HepG2 (cell line): Measurements from ENCODE around the gene ADGRL2. TPM values are rescaled to one million over a fixed set of nuclear protein-coding genes. Genes with fewer than 3 reads are reported as not detected.

ENCODE experiments used
- ATAC-seq: fragments of 200-7000 bp; cut with Tn5 transposase; 3 replicates; pipeline ENCODE4 v1.9.1; 2020; ENCODE audit warnings: mild to moderate bottlenecking, moderate library complexity
- BruUV-seq: library from RNA; stranded (reverse); fragments of 400-500 nt; replicated peaks from 2 replicates; lab custom pipeline; 2021; lab: Mats Ljungman, UMichigan
- CTCF ChIA-PET: fragments of 300-600 bp; formaldehyde crosslinking; extraction: SDS; loops from one replicate; lab custom pipeline; 2021; ENCODE audit warnings: low total read pairs, inconsistent platforms, low intra/inter-chr PET ratio; lab: Yijun Ruan, JAX
- POLR2A ChIA-PET: fragments of 350-600 bp; sonication (Branson Sonifier 250); formaldehyde crosslinking; loops from one replicate; lab custom pipeline; 2020; ENCODE audit warnings: antibody characterized with exemption, inconsistent platforms; lab: Yijun Ruan, JAX
- DNase-seq: peaks from one replicate; pipeline ENCODE4 v3.0.0-alpha.2; 2015; ENCODE audit warnings: low spot score
- FAIRE-seq: peaks from 3 replicates; lab custom pipeline; 2011; peaks lifted over from hg19 to GRCh38; lab: Jason Lieb, UNC
- H2AFZ ChIP-seq: one replicate; pipeline ENCODE4 v1.6.1; 2011; ENCODE audit warnings: low read length, inconsistent platforms
- H3K27ac ChIP-seq: fragments of 300-600 bp; 3 replicates; pipeline ENCODE4 v1.8.0; 2011; ENCODE audit warnings: mixed run types, mild to moderate bottlenecking, mixed read lengths, low read length, inconsistent platforms; ENCODE audit not compliant: insufficient read depth; ENCODE audit errors: extremely low read length
- H3K27me3 ChIP-seq, 2 experiments: fragments of 200-600 bp in 1 of 2; 2 replicates in 1 of 2; 3 replicates in 1 of 2; pipeline versions ENCODE4 v1.6.0 to v1.8.0; 2011; ENCODE audit warnings: low read length in 2 of 2, mild to moderate bottlenecking in 2 of 2, moderate library complexity in 2 of 2, inconsistent platforms in 1 of 2; ENCODE audit not compliant: insufficient read depth in 2 of 2, control insufficient read depth in 1 of 2
- H3K36me3 ChIP-seq, 2 experiments: fragments of 200-600 bp in 1 of 2; replicated peaks in 1 of 2; 2 replicates in 1 of 2; 3 replicates in 1 of 2; pipeline versions ENCODE4 v1.5.1 to v1.8.0; 2011; ENCODE audit warnings: low read length in 2 of 2, inconsistent platforms in 1 of 2; ENCODE audit not compliant: insufficient read depth in 2 of 2, control insufficient read depth in 1 of 2
- H3K4me1 ChIP-seq: 2 replicates; pipeline ENCODE4 v1.5.1; 2012; ENCODE audit warnings: low read length, inconsistent platforms; ENCODE audit not compliant: insufficient read depth
- H3K4me2 ChIP-seq: 2 replicates; pipeline ENCODE4 v1.6.0; 2011; ENCODE audit warnings: low read depth, low read length, inconsistent platforms
- H3K4me3 ChIP-seq, 3 experiments: fragments of 200-600 bp in 1 of 3; sonication (generic), shearing (Covaris generic) in 1 of 3; replicated peaks in 1 of 3; 2 replicates each; pipeline ENCODE4 v1.5.1; 2011 to 2016; ENCODE audit warnings: low read length in 3 of 3, inconsistent platforms in 2 of 3, low read depth in 2 of 3, mild to moderate bottlenecking in 2 of 3, control low read depth in 1 of 3, mixed read lengths in 1 of 3; ENCODE audit not compliant: insufficient read depth in 1 of 3
- H3K79me2 ChIP-seq: one replicate; pipeline ENCODE4 v1.6.1; 2011; ENCODE audit warnings: low read length, inconsistent platforms; ENCODE audit not compliant: insufficient read depth
- H3K9ac ChIP-seq: 2 replicates; pipeline ENCODE4 v1.6.0; 2011; ENCODE audit warnings: mild to moderate bottlenecking, low read depth, low read length, inconsistent platforms; ENCODE audit not compliant: insufficient read depth
- H3K9me3 ChIP-seq: 2 replicates; pipeline ENCODE4 v1.5.1; 2012; ENCODE audit warnings: mild to moderate bottlenecking, low read length
- H4K20me1 ChIP-seq: 2 replicates; pipeline ENCODE4 v1.6.0; 2011; ENCODE audit warnings: inconsistent platforms, mild to moderate bottlenecking, low read length, moderate library complexity; ENCODE audit not compliant: insufficient read depth
- BORCS8-MEF2B ChIP-seq: sonication (generic); formaldehyde crosslinking; IDR thresholded peaks from 2 replicates; pipeline ENCODE4 v1.8.0; 2022; ENCODE audit warnings: mild to moderate bottlenecking, missing genetic modification reagents
- HMGA1 ChIP-seq: sonication (generic); formaldehyde crosslinking; conservative IDR thresholded peaks from 2 replicates; pipeline ENCODE4 v1.4.0; 2020; ENCODE audit warnings: missing genetic modification reagents
- IRF9 ChIP-seq: sonication (generic); formaldehyde crosslinking; IDR thresholded peaks from 2 replicates; pipeline ENCODE4 v1.8.0; 2022; ENCODE audit warnings: missing genetic modification reagents, mild to moderate bottlenecking, borderline replicate concordance
- PATZ1 ChIP-seq: sonication (generic); formaldehyde crosslinking; IDR thresholded peaks from 2 replicates; pipeline ENCODE4 v1.4.0; 2020; ENCODE audit warnings: missing genetic modification reagents
- SP1 ChIP-seq, 2 experiments: fragments of 450-650 bp in 1 of 2; sonication (generic) in 1 of 2; formaldehyde crosslinking in 1 of 2; IDR thresholded peaks; 2 replicates each; pipeline versions ENCODE4 v1.4.0 to v1.6.1; 2016 to 2020; ENCODE audit warnings: missing genetic modification reagents in 1 of 2
- ZFP36 ChIP-seq: fragments of 150-350 bp; IDR thresholded peaks from 2 replicates; pipeline ENCODE4 v1.6.1; 2018; ENCODE audit warnings: borderline replicate concordance, low read length, low read depth; ENCODE audit not compliant: partially characterized antibody
- ZGPAT ChIP-seq: IDR thresholded peaks from 2 replicates; pipeline ENCODE4 v1.6.1; 2016; ENCODE audit warnings: mild to moderate bottlenecking
- ZNF660 ChIP-seq: sonication (generic); formaldehyde crosslinking; IDR thresholded peaks from 2 replicates; pipeline ENCODE4 v1.5.1; 2020; ENCODE audit warnings: mild to moderate bottlenecking, low read depth, missing genetic modification reagents, borderline replicate concordance
- ZNF850 ChIP-seq: sonication (generic); formaldehyde crosslinking; conservative IDR thresholded peaks from 2 replicates; pipeline ENCODE4 v1.9.0; 2021; ENCODE audit warnings: mild to moderate bottlenecking, missing genetic modification reagents
- WGBS: methylation state at CpG from one replicate; pipeline ENCODE4 v1.1.6; 2017; ENCODE audit warnings: low lambda C conversion rate; 5-methylcytosine and 5-hydroxymethylcytosine counted together
- in situ Hi-C: cut with HindIII; loops from 2 replicates; pipeline ENCODE4 v1.10.0; 2017; ENCODE audit warnings: low pct_unique_long_range_greater_than_20kb; ENCODE audit not compliant: extremely low pct_ligation_motif_present
- intact Hi-C: fragments of 100-400 bp; cut with micrococcal nuclease; formaldehyde crosslinking; loops from one replicate; pipeline ENCODE4 v1.10.0; 2022; ENCODE audit not compliant: unreplicated experiment
- polyA plus RNA-seq, 8 experiments: library from polyadenylated mRNA; depleted of rRNA in 3 of 8; stranded (reverse) in 7 of 8; unstranded in 1 of 8; fragments of >200 nt; fragmentation: Illumina TruSeq in 4 of 8; extraction: Trizol in 4 of 8; gene quantifications; 2 replicates each; pipeline versions ENCODE4 v1.2.1 to v1.2.3, GENCODE V29; 2011 to 2016; ENCODE audit warnings: low read depth in 4 of 8, missing spikeins in 1 of 8, mixed read lengths in 1 of 8; ENCODE audit not compliant: insufficient read depth in 1 of 8
- total RNA-seq, 5 experiments: library from RNA; depleted of rRNA; stranded (reverse); fragments of >200 nt; fragmentation: Illumina TruSeq; extraction: Trizol; gene quantifications; 2 replicates each; pipeline ENCODE4 v1.2.3, GENCODE V29; 2016; ENCODE audit warnings: low read depth in 1 of 5
- TF ChIP-seq, protein P1 (sequence below): sonication (generic); formaldehyde crosslinking; IDR thresholded peaks from 2 replicates; pipeline ENCODE4 v1.5.0; 2020; ENCODE audit warnings: mild to moderate bottlenecking, missing genetic modification reagents, borderline replicate concordance

ADGRL2 gene
- total and polyA plus RNA-seq, 2 of the 13 experiments (the other 11 are each of a cell fraction or from before 2014, with no cell fraction given): 15.3 to 31.6 TPM

GRCh38 chr1:81880781-81881180 is 80.0 kb downstream of the ADGRL2 start (continued):
- TF ChIP-seq PATZ1 (CRISPR knock-in tag): no peak

DNA sequence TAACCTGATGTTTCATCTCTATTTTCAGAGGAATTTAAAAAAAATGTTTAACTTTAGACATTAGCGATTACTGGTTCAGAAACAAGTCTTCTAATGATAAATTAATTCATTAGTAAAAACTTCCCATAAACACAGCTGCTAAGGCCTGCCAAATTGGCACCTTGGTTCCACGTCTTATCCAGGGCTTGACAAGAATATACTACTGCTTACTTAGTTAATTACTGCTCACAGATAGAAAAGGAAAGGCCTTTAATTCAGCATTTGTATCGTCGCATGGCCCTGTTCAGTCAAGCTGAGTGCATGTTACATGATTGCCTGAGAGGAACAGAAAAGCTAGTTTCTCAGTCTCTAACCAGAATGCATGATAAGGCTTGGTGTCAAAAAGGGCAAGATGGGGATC is 84.6 kb downstream of the ADGRL2 start:
- BruUV-seq: no TSS peak
- 68% methylated on average over 4 of the region's 4 CpGs for WGBS
- intact Hi-C loops (no loop called here), in situ Hi-C loops (no loop called here)
- POLR2A ChIA-PET: no interaction called here
- no peaks in the 10 kb centered on the region for H3K36me3 ChIP-seq
- H3K27ac ChIP-seq: no peak overlapping the region
- DNase-seq (no peak), FAIRE-seq (no peak), ATAC-seq (no peak)
- no peak for TF ChIP-seq ZNF660 (CRISPR knock-in tag)
- TF ChIP-seq, protein P1, sequence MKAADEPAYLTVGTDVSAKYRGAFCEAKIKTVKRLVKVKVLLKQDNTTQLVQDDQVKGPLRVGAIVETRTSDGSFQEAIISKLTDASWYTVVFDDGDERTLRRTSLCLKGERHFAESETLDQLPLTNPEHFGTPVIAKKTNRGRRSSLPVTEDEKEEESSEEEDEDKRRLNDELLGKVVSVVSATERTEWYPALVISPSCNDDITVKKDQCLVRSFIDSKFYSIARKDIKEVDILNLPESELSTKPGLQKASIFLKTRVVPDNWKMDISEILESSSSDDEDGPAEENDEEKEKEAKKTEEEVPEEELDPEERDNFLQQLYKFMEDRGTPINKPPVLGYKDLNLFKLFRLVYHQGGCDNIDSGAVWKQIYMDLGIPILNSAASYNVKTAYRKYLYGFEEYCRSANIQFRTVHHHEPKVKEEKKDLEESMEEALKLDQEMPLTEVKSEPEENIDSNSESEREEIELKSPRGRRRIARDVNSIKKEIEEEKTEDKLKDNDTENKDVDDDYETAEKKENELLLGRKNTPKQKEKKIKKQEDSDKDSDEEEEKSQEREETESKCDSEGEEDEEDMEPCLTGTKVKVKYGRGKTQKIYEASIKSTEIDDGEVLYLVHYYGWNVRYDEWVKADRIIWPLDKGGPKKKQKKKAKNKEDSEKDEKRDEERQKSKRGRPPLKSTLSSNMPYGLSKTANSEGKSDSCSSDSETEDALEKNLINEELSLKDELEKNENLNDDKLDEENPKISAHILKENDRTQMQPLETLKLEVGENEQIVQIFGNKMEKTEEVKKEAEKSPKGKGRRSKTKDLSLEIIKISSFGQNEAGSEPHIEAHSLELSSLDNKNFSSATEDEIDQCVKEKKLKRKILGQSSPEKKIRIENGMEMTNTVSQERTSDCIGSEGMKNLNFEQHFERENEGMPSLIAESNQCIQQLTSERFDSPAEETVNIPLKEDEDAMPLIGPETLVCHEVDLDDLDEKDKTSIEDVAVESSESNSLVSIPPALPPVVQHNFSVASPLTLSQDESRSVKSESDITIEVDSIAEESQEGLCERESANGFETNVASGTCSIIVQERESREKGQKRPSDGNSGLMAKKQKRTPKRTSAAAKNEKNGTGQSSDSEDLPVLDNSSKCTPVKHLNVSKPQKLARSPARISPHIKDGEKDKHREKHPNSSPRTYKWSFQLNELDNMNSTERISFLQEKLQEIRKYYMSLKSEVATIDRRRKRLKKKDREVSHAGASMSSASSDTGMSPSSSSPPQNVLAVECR (CRISPR knock-in tag): no peak
- TF ChIP-seq SP1 (IDR thresholded peaks at IDR 0.05): no peak
- no peak for TF ChIP-seq SP1 (CRISPR knock-in tag; IDR thresholded peaks at IDR 0.05)
- no peak for TF ChIP-seq ZGPAT
- no peak for TF ChIP-seq BORCS8-MEF2B
- TF ChIP-seq IRF9 (CRISPR knock-in tag): no peak
- no peak for TF ChIP-seq ZNF850 (CRISPR knock-in tag)
- TF ChIP-seq HMGA1 (CRISPR knock-in tag): no peak
- no peak for TF ChIP-seq ZFP36
- CTCF ChIA-PET: no interaction called here
- H2AFZ ChIP-seq: no peak overlapping the region
- no peaks in the 10 kb centered on the region for H3K4me1 ChIP-seq
- no peak overlapping the region for H3K4me3 ChIP-seq
- H3K4me2 ChIP-seq: no peak overlapping the region
- H3K79me2 ChIP-seq: no peaks in the 10 kb centered on the region
- no peak overlapping the region for H3K9ac ChIP-seq
- no peaks in the 10 kb centered on the region for H4K20me1 ChIP-seq
- no peaks in the 10 kb centered on the region for H3K27me3 ChIP-seq
- no peaks in the 10 kb centered on the region for H3K9me3 ChIP-seq
